Smooth muscle cell of trachea (primary cell): ENCODE data around the gene MBD3L4. TPM values are rescaled to one million over a fixed set of nuclear protein-coding genes. Genes with fewer than 3 reads are reported as not detected.

Experiments used
- total RNA-seq: library from RNA; depleted of rRNA; stranded (reverse); fragments of >200 nt; gene quantifications from 2 replicates; pipeline ENCODE4 v1.2.1, GENCODE V29; 2014

Gene MBD3L4
- not detected in 2 replicates for total RNA-seq

DNA sequence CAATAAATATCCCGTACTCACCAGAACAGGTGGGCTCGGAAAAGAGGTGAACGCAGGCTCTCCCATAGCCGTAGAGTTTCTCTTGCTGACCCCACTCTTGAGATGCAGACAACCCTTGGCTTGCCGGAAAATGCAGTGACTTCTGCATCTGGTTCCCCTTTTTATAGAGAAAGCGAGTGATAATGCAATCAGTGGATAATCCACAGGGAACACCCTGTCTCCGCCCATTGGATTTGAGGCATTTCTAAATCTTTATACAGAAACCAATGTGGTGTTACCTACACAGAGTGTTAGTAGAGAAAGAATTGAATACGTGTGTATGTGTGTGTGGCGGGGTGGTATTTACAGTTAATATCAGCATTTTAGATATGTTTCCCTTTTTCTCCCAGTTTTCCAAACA, at the start of gene MBD3L4:
Gene MBD3L4, minus strand, starts transcription at position 101 of the 400 bp plus-strand sequence. Its CDS starts 35 bp downstream, at position 66.

DNA sequence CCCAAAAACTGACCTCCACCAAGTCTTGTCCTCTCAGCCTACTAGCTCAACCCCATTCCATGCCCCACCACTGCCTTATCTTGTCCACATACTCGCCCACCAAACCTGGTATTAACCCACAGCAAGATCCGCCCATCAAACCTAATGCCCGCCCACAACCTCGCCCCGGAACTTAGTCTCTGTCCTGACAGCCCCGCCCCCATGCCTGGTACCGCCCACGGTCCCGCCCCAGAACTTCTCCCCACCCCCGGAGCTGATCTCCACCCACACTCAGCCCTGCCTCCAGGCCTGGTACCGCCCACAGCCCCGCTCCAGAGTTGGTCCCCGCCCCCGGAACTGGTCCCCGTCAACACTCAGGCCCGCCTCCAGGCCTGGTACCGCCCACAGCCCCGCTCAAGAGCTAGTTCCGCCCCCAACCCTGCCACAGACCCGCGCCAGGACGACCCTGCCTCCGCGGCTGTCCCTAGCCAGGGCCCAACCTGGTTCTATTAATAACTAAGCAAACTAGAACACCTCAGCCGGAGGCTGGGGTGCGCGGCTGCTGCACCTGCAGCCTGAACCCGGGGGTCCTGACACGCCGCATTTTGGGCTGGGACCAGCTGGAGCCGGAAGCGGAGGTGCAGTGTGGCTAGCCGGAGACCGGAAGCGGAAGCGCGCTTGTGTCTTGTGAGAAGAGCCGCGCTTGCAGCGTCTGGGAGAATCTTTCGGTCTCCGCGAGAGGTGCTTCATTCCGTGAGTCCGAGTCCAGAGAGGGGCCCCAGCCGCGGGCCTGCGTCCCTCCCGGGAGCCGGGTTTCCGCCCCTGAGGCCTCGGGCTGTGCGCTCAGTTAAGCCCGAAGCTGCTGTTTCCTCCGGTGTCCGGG, 29.3 kb upstream of the MBD3L4 start, which contains the start of gene ZNF557:
Gene ZNF557, plus strand, starts transcription at position 662 of the 862 bp plus-strand sequence. CDS start 5,372 bp downstream, outside the sequence.

GRCh38 chr19:7058576-7058975, 18.6 kb upstream of the MBD3L4 start, which contains the start of gene MBD3L3:
MBD3L3 (minus strand) TSS chr19:7058676; CDS start chr19:7058605, 71 bp downstream.

DNA sequence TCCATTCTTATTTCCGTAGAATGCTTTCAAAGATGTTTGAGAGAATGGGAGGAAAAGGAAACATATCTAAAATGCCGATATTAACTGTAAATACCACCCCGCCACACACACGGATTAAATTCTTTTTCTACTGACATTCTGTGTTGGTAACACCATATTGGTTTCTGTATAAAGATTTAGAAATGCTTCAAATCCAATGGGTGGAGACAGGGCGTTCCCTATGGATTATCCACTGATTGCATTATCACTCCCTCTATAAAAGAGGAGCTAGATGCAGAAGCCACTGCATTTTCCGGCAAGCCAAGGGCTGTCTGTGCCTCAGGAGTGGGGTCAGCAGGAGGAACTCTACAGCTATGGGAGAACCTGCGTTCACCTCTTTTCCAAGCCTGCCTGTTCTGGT, 9.0 kb upstream of the MBD3L4 start, which contains the start of gene MBD3L2:
Gene MBD3L2, plus strand, starts transcription at position 301 of the 400 bp plus-strand sequence. Its CDS starts 53 bp downstream, at position 354.

GRCh38 chr19:7030278-7030677, 9.7 kb downstream of the MBD3L4 start, which contains the start of gene MBD3L5:
MBD3L5 (plus strand) TSS chr19:7030578; CDS start chr19:7030612, 34 bp downstream.

DNA sequence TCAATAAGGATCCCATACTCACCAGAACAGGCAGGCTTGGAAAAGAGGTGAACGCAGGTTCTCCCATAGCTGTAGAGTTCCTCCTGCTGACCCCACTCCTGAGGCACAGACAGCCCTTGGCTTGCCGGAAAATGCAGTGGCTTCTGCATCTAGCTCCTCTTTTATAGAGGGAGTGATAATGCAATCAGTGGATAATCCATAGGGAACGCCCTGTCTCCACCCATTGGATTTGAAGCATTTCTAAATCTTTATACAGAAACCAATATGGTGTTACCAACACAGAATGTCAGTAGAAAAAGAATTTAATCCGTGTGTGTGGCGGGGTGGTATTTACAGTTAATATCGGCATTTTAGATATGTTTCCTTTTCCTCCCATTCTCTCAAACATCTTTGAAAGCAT, 18.6 kb downstream of the MBD3L4 start, which contains the start of gene MBD3L2B:
Gene MBD3L2B, minus strand, starts transcription at position 101 of the 400 bp plus-strand sequence. Its CDS starts 34 bp downstream, at position 67.

Other genes with a start within 250 kb of the MBD3L4 start
- 0.17 TPM in 1 of 2 replicates, not detected in the other for gene ADGRE1, start 152.6 kb downstream of the MBD3L4 start, total RNA-seq
- not detected in 2 replicates for gene MBD3L2B, start 18.7 kb downstream of the MBD3L4 start, total RNA-seq
- not detected in 2 replicates for gene MBD3L5, start 9.6 kb downstream of the MBD3L4 start, total RNA-seq
- not detected in 2 replicates for gene MBD3L2, start 9.1 kb upstream of the MBD3L4 start, total RNA-seq
- gene MBD3L3, start 18.5 kb upstream of the MBD3L4 start, total RNA-seq, result not detected in 2 replicates
- gene ZNF557, start 29.5 kb upstream of the MBD3L4 start, total RNA-seq, result 20.2 and 23.8 TPM in 2 replicates